Colonic mucosa (tissue), 4 donors: ENCODE measurements around the gene C1orf116. TPM values are rescaled to one million over a fixed set of nuclear protein-coding genes. Genes with fewer than 3 reads are reported as not detected.

Experiments
- DNase-seq: peaks from one replicate; pipeline ENCODE4 v3.0.0-alpha.2; 2020
- H3K27ac ChIP-seq: fragments of 200-600 bp; one replicate; pipeline ENCODE4 v1.8.0; 2021
- H3K27me3 ChIP-seq: fragments of 200-600 bp; one replicate; pipeline ENCODE4 v1.8.0; 2021
- H3K36me3 ChIP-seq: fragments of 200-600 bp; one replicate; pipeline ENCODE4 v1.8.0; 2021
- H3K4me1 ChIP-seq: fragments of 200-600 bp; one replicate; pipeline ENCODE4 v1.8.0; 2021; ENCODE audit warnings: mild to moderate bottlenecking
- H3K4me3 ChIP-seq: fragments of 200-600 bp; one replicate; pipeline ENCODE4 v1.8.0; 2021
- H3K9ac ChIP-seq, 2 donors: one replicate each; pipeline ENCODE4 v1.7.0; 2013; ENCODE audit warnings: control low read depth in 2 of 2, low read depth in 2 of 2, low read length in 2 of 2
- H3K9me3 ChIP-seq: fragments of 200-600 bp; one replicate; pipeline ENCODE4 v1.8.0; 2021
- intact Hi-C: fragments of 100-400 bp; cut with DNase I; formaldehyde crosslinking; loops from one replicate; pipeline ENCODE4 v1.14.1; 2022
- total RNA-seq, 2 donors: library from RNA; stranded (reverse); fragmentation: NEBNext Ultra II Directional in 1 of 2; extraction: Animal tissue kit (Norgen Biotek cat#: 25700) in 1 of 2; gene quantifications; one replicate each; pipeline ENCODE4 v1.2.1, GENCODE V29; 2021
- TF ChIP-seq, protein P1 (sequence below): fragments of 200-600 bp; IDR thresholded peaks from one replicate; pipeline ENCODE4 v1.8.0; 2022; ENCODE audit warnings: antibody characterized with exemption, mild to moderate bottlenecking
- donor health status: healthy.
- donor health status: DM: no; HTN: no; CAD: no.
- donor health status: DM: no; HTN: no; CAD: no.

Gene C1orf116
- total RNA-seq, 2 donors from 2014 or later, result 12.0 to 25.5 TPM

GRCh38 chr1:207034208-207034607 lies 1.7 kb upstream of the C1orf116 start:
- TF ChIP-seq, protein P1, sequence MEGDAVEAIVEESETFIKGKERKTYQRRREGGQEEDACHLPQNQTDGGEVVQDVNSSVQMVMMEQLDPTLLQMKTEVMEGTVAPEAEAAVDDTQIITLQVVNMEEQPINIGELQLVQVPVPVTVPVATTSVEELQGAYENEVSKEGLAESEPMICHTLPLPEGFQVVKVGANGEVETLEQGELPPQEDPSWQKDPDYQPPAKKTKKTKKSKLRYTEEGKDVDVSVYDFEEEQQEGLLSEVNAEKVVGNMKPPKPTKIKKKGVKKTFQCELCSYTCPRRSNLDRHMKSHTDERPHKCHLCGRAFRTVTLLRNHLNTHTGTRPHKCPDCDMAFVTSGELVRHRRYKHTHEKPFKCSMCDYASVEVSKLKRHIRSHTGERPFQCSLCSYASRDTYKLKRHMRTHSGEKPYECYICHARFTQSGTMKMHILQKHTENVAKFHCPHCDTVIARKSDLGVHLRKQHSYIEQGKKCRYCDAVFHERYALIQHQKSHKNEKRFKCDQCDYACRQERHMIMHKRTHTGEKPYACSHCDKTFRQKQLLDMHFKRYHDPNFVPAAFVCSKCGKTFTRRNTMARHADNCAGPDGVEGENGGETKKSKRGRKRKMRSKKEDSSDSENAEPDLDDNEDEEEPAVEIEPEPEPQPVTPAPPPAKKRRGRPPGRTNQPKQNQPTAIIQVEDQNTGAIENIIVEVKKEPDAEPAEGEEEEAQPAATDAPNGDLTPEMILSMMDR, result no peak
- Histone ChIP-seq H3K27ac (no peak overlapping the region), H3K4me1 (peaks cover 4% of the 10 kb centered on the region), H3K9ac (no peak overlapping the region), H3K27me3 (no peaks in the 10 kb centered on the region), H3K4me3 (no peak overlapping the region), H3K9me3 (no peaks in the 10 kb centered on the region), H3K36me3 (no peaks in the 10 kb centered on the region)
- no peak for DNase-seq
- intact Hi-C loops, result loop anchor here (10.0 kb wide), 1 partner anchor 51 kb away; the partner anchor contains the start of gene C4BPB

- H3K9ac ChIP-seq, result peak overlapping the region in 1 of 2 donors; percentile 68
- H3K27me3 ChIP-seq, result no peaks in the 10 kb centered on the region
- peaks cover 9% of the 10 kb centered on the region for H3K4me1 ChIP-seq
- TF ChIP-seq, protein P1, result no peak
- intact Hi-C loops, result loop anchor here (10.0 kb wide), 1 partner anchor 51 kb away; the partner anchor contains the start of gene C4BPB
- H3K9me3 ChIP-seq, result no peaks in the 10 kb centered on the region
- H3K27ac ChIP-seq, result peak overlapping the region; percentile 64
- no peak for DNase-seq
- H3K36me3 ChIP-seq, result no peaks in the 10 kb centered on the region
- H3K4me3 ChIP-seq, result no peak overlapping the region
Measured at GRCh38 chr1:207033302-207033701, 746 bp upstream of the C1orf116 start.

- H3K4me1 ChIP-seq, result peaks cover 9% of the 10 kb centered on the region
- peak overlapping the region; percentile 30 for H3K4me3 ChIP-seq
- DNase-seq, result peak; percentile 79
- H3K27ac ChIP-seq, result peak overlapping the region; percentile 89
- H3K27me3 ChIP-seq, result no peaks in the 10 kb centered on the region
- H3K9me3 ChIP-seq, result no peaks in the 10 kb centered on the region
- TF ChIP-seq, protein P1, result no peak
- H3K9ac ChIP-seq, result peak overlapping the region; percentile 36 to 80
- H3K36me3 ChIP-seq, result no peaks in the 10 kb centered on the region
- intact Hi-C loops, result loop anchor here (10.0 kb wide), 1 partner anchor 53 kb away; the partner anchor contains the start of gene C4BPB
Measured at GRCh38 chr1:207031632-207032264, 808 bp downstream of the C1orf116 start.

GRCh38 chr1:207031016-207031415 lies 1.5 kb downstream of the C1orf116 start:
- TF ChIP-seq, protein P1, result no peak
- H3K36me3 ChIP-seq, result no peaks in the 10 kb centered on the region
- peak overlapping the region; percentile 89 for H3K27ac ChIP-seq
- H3K9me3 ChIP-seq, result no peaks in the 10 kb centered on the region
- no peaks in the 10 kb centered on the region for H3K27me3 ChIP-seq
- intact Hi-C loops, result loop anchor here (10.0 kb wide), 1 partner anchor 54 kb away; the partner anchor contains the start of gene C4BPB
- peak overlapping the region; percentile 36 to 80 for H3K9ac ChIP-seq
- no peak for DNase-seq
- H3K4me1 ChIP-seq, result peaks cover 9% of the 10 kb centered on the region
- H3K4me3 ChIP-seq, result peak overlapping the region; percentile 30

- Histone ChIP-seq H3K4me1 (peaks cover 9% of the 10 kb centered on the region), H3K4me3 (peak overlapping the region; percentile 30), H3K9ac (peak overlapping the region; percentile 36 to 80), H3K27me3 (no peaks in the 10 kb centered on the region), H3K36me3 (no peaks in the 10 kb centered on the region), H3K9me3 (no peaks in the 10 kb centered on the region), H3K27ac (peak overlapping the region; percentile 89)
- intact Hi-C loops, result loop anchor here (10.0 kb wide), 1 partner anchor 54 kb away; the partner anchor contains the start of gene C4BPB
- TF ChIP-seq, protein P1, result no peak
- DNase-seq, result no peak
Measured at GRCh38 chr1:207030522-207031009, 2.0 kb downstream of the C1orf116 start.
